ENCODE data around the gene PSAP.
A peak's percentile ranks its signal among the peaks of the same experiment; 100 is the strongest.
"Not testable (repeated sequence)": the region's sequence is repeated elsewhere in the genome, so short reads cannot be mapped to it uniquely, and the experiment has no call there.

The PSAP gene

DNA sequence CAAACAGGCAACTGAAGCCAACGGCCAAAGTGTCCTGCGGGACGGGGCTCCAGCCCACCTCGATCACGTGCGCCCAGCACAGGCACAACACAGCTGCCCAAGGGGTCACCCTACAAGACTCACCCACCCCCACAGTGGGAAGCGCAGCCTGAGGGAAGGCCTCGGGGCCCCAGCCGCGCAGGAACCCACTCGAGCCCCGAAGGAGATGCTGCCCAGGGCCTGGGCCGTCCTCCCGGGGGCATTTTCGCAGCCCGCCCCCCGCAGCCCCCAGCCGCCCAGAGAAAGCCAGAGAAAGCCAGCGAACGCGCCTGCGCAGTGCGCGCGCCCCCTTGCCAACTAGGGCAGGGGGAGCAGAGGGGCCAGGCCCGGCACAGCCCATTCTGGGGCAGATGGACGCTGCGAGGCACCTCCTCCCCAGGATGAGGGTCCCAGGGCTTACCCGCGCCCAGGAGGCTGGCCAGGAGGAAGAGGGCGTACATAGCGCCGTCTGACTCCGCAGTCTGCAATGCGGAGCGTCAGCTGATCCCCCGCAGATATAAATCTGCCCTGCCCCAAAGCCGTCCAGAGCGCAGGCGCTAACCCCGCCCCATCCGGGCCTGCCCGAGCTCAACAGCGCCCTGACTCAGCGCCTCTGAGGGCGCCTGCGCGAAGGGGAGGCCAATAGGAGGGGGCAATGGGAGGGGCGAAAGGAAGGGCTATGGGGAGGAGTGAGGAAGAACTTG, at the start of gene PSAP:
TSS of gene PSAP (minus strand) at position 509 of the 722 bp plus-strand sequence. CDS start at position 479, 30 bp downstream.
- peak; percentile 97 to 98 for ATAC-seq

DNA sequence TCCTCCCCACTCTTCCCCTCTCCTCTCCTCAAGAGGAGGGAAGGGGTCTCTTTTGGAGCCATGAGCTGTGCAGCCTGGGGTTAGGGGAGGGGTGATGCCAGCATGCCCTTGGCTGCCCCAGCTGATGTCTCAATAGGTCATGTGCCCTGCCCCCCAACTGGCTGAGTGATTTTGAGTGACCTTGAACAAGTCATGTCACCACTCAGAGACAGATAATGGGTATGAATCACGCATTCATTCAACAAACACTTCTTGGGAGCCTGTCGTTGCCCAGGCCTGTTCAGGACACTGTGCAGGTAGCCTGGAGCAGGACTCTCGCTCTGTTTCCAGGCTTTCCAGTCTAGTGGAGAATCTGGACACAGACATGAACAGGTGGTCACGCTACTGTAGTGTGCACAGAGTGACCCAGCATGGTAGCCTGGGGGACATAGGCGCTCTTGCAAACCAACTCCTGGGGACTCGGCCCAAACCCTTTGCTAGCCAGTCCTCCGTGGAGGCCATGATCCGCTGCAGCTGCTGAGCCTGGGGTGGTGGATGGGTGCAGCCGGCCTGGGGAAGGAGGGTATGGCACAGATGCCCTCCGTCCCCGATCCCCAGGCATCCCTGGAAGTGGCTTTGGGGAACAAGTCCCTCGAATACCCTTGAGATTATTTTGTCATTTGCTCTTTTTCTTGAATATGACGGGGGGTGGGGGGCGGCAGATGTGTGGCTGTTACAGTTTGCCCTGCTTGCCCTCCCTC, 49.6 kb upstream of the PSAP start:
- no peak for ATAC-seq

- no peak for ATAC-seq
Measured at GRCh38 chr10:71899665-71900412, 48.8 kb upstream of the PSAP start.

- not testable (repeated sequence) for ATAC-seq
Measured at GRCh38 chr10:71898346-71898745, 47.3 kb upstream of the PSAP start.

DNA sequence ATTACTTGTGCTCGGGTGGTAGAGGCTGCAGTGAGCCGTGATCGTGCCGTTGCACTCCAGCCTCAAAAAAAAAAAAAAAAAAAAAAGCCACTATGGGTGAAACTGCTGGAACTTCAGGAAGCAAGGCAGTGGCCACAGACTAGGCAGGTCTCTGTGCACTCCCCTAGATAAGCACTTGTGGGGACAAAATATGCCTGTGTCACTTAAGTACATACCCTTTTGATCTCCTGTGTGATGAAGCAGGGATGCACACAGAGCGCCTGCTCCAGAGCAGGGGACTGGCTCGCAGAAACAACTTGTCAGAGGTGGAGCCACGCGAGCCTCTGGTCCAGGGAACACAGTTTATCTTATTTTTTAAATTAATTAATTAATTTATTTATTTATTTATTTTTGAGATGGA, 42.9 kb upstream of the PSAP start:
- ATAC-seq = no peak

DNA sequence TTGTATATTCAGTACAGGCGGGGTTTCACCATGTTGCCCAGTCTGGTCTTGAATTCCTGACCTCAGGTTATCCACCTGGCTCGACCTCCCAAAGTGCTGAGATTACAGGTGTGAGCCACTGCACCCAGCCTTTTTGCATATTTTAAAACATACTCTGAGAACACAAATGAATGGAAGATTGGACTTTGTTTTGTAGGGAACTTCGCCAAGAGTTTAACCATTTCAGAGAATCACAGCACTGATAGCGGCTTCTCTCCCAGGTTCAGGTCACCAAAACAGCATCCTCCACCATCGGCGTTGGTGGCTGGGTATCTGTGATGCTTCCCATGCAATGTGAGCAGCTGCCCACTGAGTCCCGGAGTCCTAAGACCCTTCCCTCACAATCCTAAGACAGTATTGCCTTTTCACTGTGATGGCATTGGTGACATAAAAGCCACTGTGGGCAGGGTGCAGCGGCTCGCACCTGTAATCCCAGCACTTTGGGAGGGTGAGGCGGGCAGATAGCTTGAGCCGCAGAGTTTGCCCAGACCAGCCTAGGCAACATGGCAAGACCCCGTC, 42.3 kb upstream of the PSAP start:
- ATAC-seq = no peak

DNA sequence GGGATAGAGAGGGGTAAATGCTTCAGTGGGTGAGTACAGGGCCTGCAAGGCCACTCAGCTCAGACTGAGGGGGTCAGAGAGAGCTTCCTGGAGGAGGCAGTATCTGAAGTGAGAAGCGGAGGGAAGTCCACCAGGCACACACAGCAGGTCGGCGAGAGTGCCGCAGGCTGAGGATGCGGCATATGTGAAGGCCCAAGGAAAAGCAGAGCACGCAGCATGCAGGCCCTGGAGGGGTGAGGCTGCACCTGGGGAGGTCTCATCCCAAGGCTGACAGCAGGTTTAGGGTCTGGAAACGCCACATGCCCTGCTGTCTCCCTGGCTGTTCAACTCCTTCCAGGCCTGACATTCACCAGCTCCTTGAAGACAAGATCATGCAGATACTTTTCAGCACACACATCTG, 40.4 kb upstream of the PSAP start:
- ATAC-seq = no peak

DNA sequence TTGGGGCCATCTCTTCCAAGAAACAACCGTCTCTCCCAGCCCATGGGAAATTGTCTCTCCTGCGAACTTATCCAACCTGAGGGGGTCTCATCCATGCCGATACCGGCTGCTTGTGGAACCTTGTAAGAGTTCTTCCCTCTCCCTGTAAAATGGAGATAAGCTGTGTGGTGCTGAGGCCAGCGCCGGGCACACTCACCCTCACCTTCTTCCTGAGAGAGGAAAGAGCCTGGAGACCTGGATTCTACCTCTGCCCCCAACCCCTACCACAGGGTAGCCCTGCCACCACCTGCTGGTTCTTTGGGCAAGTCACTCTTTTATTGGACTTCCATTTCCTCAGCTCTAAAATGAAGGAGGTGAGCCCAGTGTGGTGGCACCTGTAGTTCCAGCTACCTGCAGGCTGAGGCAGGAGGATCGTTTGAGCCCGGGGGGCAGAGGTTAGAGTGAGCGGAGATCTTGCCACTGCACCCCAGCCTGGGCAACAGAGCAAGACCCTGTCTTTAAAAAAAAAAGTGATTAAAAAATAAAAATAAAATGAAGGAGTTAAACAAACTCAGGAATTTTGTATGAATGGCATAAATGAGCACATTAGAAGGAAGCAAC, 38.4 kb upstream of the PSAP start:
- ATAC-seq = no peak

DNA sequence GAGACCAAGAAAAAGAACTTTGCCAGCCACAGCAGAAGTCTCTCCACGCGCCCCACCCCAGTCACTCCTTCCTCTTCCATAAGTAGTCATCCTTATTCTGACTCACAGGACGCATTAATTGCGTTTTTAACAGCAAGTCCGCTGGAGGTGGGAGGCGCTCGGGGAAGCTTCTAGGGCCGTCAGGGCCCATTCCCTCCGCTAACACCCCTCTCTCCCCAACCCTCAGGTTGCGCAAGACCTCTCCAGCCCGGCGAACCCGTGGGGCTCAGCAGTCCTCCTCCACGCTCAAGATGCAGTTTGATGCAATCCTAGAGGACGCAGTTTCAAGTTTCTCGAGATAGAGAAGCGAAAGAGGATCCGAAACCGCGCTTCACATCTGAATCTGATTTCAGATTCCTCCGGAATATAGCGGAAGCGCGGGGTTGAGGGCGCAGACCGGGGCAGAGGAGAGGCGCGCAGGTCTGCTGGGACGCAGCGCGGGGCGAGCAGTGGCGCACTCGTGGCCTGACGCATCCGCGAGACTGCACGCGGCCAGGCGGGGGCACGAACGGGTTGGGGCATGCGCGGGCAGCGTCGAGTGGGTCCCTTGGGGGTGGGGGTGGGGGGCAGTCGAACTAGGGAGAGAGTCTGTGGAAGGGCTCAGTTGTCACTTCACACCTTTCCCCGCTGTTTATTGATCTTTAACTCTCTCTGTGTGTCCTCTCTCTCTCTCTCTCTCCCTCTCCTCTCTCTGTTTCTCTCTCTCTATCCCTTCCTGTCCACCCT, 37.8 kb upstream of the PSAP start:
- peak; percentile 91 to 94 for ATAC-seq

GRCh38 chr10:71888248-71888622, 37.2 kb upstream of the PSAP start:
- ATAC-seq = no peak

- ATAC-seq = no peak
Measured at GRCh38 chr10:71887743-71888142, 36.7 kb upstream of the PSAP start.

DNA sequence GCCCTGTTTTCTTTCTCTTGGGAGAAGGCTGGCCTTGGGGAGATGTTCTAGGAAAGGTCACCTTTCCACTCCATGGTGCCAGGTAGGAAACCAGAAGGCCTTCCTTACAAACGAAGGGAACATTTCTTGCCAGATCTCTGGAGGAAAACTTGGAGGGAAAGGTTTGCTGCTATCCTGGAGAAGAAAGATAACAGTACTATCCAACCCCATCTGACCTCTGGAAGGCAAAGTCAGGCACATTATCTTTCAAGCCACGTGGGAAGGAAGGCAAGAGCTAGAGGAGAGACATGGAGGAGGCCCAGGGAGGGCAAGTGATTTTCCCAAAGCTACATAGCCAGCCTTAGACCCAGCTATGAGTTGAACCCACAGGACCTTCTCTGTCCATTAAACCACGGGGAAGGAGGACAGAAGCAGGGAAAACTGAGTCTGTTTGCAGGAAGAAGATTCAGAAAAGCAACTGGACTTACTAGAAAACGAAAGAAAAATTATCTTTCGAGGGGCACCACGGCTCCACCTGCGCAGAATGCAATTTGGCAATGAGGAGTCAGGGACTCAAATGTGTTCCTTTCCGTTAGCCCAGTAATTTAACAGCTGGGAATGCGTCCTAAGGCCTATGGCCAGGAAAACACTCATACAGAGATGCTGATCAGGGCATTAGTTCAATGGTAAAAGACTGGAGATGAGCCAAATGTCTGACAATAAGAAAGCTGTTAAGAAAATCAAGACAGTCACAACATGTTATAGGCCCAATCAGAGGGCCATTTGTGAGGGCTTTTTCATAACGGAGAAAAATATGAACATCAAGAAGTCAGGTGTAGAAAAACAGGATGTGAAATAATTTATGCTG, 32.0 kb upstream of the PSAP start:
- ATAC-seq = no peak

DNA sequence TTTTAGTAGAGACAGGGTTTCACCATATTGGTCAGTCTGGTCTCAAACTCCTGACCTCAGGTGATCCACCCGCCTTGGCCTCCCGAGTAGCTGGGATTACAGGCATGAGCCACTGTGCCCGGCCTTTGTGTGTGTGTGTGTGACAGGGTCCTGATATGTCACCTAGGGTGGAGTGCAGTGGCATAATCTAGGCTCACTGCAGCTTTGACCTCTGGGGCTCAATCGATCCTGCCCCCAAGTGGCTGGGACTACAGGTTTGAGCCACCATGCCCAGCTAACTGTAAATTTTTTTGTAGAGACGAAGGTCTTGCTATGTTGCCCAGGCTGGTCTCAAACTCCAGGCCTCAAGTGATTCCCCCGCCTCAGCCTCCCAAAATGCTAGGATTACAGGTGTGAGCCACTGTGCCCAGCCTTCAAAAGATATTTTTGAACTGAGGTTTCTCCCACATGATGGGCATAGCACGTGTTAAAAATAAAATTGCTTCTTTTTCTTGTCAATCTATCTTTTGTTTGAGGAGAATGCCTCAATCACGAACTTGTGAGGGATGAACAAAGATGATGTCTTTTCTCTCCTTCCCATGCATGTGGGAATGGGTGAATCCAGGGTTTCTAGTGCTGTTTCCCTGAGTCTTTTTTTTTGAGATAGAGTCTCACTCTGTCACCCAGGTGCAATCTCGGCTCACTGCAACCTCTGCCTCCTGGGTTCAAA, 30.8 kb upstream of the PSAP start:
- no peak for ATAC-seq

- ATAC-seq = not testable (repeated sequence)
Measured at GRCh38 chr10:71881307-71881624, 30.2 kb upstream of the PSAP start.

DNA sequence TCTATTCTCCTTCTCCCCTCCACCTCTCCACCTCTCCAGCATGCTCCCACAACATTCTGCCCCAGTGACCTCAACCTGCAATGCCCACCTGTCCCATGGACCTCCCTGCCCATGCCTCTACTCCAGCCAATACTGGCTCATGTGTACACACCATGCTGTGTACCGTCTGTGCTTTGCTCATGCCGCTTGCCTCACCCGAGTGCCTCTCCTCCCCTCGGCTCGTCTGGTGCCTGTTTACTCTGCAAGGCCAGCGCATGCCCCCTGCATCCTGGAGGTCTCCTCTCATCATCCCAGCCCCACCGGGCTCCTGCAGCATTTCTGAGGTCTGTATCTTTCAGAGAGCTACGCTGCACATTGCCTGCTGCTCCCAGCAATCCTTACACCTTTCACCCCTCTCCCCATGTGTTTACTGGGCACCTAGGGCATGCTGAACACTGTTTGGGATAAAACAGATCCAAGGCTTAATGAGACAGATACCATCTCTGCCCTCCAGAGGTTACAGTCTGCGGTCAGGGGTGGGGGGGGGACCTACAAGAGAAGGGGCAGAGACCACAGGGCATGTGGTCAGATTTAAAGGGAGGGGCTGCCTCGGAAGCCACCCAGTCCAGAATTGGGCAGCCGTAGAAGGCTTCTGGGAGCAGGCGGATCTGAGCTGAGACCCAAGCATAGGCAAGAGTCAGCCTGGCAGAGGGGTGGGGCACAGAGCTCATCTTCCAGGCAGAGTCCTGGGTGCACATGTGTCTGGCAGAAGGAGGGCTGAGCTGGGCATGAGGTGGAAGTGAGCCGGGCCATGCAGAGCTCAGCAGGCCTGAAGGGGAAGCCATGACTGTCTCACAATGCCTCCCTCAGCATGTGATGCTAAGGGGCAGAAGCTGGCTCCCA, 29.6 kb upstream of the PSAP start:
- ATAC-seq = no peak

DNA sequence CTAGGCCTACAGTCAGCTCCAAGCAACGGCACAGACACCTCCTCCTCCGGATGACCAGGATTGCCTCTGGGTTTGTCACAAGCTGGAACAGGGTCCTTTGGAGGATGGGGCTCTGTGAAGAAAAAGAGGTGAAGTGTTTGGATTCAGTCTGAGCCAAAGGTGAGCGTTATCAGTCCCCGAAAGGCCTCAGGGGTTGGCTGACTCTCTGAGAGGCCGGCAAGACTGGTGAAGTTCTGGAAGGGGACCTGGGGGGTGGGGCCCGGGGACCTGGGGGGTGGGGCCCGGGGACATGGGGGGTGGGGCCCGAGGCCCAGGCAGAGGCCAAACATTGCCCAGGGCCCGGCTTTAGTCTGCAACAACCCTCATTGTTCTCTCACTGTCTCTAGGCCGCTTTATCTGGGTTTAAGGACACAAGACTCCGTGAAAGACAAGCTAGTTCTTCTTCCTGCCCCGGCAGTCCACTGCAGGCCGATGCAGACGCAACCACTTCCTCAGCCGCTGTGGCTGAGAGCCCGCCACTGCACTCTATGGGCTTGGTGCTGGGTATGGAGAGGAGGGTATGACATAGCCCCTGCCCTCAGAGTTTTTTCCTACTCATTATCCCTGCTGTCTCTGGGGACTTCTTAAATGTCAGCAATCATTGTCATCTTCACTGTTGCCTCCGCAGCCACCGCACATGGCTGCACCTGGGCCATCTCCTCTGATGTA, 27.4 kb upstream of the PSAP start:
- ATAC-seq = peak; percentile 65 to 74

DNA sequence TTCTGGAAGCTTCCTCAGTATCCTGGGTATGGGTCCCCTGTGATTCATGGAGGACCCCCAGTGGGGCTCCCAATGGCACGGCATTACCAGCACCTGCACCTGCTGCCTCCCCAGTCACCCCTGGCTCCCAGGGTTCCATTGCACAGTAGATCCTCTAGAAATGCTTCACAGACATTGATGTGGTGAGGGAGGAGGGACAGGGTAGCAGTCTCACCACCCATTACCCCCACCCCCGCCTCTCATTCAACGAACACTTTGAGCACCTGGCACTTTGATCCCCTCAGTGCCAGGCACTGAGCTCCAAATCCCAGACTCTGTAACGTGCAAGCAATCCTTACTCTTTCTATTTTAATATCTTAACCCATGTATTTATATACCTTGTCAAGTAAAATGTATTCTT, 26.8 kb upstream of the PSAP start:
- ATAC-seq = no peak

GRCh38 chr10:71874680-71875354, 23.8 kb upstream of the PSAP start:
- ATAC-seq = not testable (repeated sequence)
